ENCODE data around the gene STEAP1B. TPM values are rescaled to one million over a fixed set of nuclear protein-coding genes. Genes with fewer than 3 reads are reported as not detected.

Gene STEAP1B
- total RNA-seq, 1 experiment from 2014 or later: 0.27 TPM

- intact Hi-C loops (cut with micrococcal nuclease): no loop called here
- Histone ChIP-seq H3K4me3 (replicated peaks in 1 of 2; ENCODE audit: low read depth in 1 of 2, low read length in 2 of 2) (no peak overlapping the region), H3K27ac (ENCODE audit: low read depth, low read length) (no peak overlapping the region), H3K9me2 (ENCODE audit: insufficient read depth) (no peaks in the 10 kb centered on the region), H3K4me2 (ENCODE audit: low read length) (no peak overlapping the region), H3K4me1 (ENCODE audit: control insufficient read depth in 1 of 2, insufficient read depth in 2 of 2, low read length in 2 of 2) (no peaks in the 10 kb centered on the region; a peak in 1 of 4 replicates), H3K79me2 (ENCODE audit: insufficient read depth, low read length) (no peaks in the 10 kb centered on the region), H3K27me3 (ENCODE audit: insufficient read depth, low read length) (no peaks in the 10 kb centered on the region), H3K9ac (ENCODE audit: low read length) (no peak overlapping the region), H3K9me3 (ENCODE audit: control insufficient read depth in 1 of 2, insufficient read depth in 1 of 2, low read depth in 1 of 2, low read length in 2 of 2) (no peaks in the 10 kb centered on the region), H4K20me1 (ENCODE audit: insufficient read depth) (no peaks in the 10 kb centered on the region), H3K36me3 (ENCODE audit: control insufficient read depth in 1 of 2, insufficient read depth in 2 of 2, low read length in 2 of 2) (no peaks in the 10 kb centered on the region), H2AFZ (ENCODE audit: low read depth, low read length, poor library complexity, severe bottlenecking) (no peak overlapping the region)
- TF ChIP-seq POLR2AphosphoS5 (IDR thresholded peaks at IDR 0.05; ENCODE audit: low read depth, low read length) (no peak), ZBTB33 (IDR thresholded peaks at IDR 0.05; ENCODE audit: extremely low read depth, insufficient replicate concordance, low read length) (no peak), SIN3A (IDR thresholded peaks at IDR 0.05; ENCODE audit: low read depth) (no peak), MAX (IDR thresholded peaks at IDR 0.05) (no peak), SP1 (IDR thresholded peaks at IDR 0.05; ENCODE audit: low read depth) (no peak), TCF7L2 (IDR thresholded peaks at IDR 0.05; ENCODE audit: borderline replicate concordance, extremely low read depth, insufficient read depth, insufficient read length) (no peak), JUND (IDR thresholded peaks at IDR 0.05) (no peak)
- no TSS peak for BruUV-seq (replicated peaks)
- RAD21 ChIA-PET (ENCODE audit: low non-redundant PET in 1 of 2, low total read pairs in 2 of 2, uncharacterized antibody in 2 of 2, unreplicated experiment in 2 of 2): no interaction called here
- no peak for DNase-seq (ENCODE audit: low read depth, low spot score)
- CTCF ChIA-PET: no interaction called here
- POLR2A ChIA-PET: no interaction called here
- no peak for ATAC-seq
Observed at GRCh38 chr7:22404421-22405023, 95.5 kb downstream of the STEAP1B start.

- Histone ChIP-seq H3K4me3 (replicated peaks in 1 of 2; ENCODE audit: low read depth in 1 of 2, low read length in 2 of 2) (no peak overlapping the region), H3K36me3 (ENCODE audit: control insufficient read depth in 1 of 2, insufficient read depth in 2 of 2, low read length in 2 of 2) (no peaks in the 10 kb centered on the region), H3K9ac (ENCODE audit: low read length) (no peak overlapping the region), H3K4me2 (ENCODE audit: low read length) (no peak overlapping the region), H3K9me3 (ENCODE audit: control insufficient read depth in 1 of 2, insufficient read depth in 1 of 2, low read depth in 1 of 2, low read length in 2 of 2) (no peaks in the 10 kb centered on the region), H3K27ac (ENCODE audit: low read depth, low read length) (no peak overlapping the region), H3K27me3 (ENCODE audit: insufficient read depth, low read length) (no peaks in the 10 kb centered on the region), H4K20me1 (ENCODE audit: insufficient read depth) (no peaks in the 10 kb centered on the region), H2AFZ (ENCODE audit: low read depth, low read length, poor library complexity, severe bottlenecking) (no peak overlapping the region), H3K4me1 (ENCODE audit: control insufficient read depth in 1 of 2, insufficient read depth in 2 of 2, low read length in 2 of 2) (no peaks in the 10 kb centered on the region; a peak in 1 of 4 replicates), H3K79me2 (ENCODE audit: insufficient read depth, low read length) (no peaks in the 10 kb centered on the region), H3K9me2 (ENCODE audit: insufficient read depth) (no peaks in the 10 kb centered on the region)
- no peak for TF ChIP-seq RAD21 (IDR thresholded peaks at IDR 0.05; ENCODE audit: low read depth)
- no peak for TF ChIP-seq POLR2A (IDR thresholded peaks at IDR 0.05; ENCODE audit: borderline replicate concordance, extremely low read depth, insufficient read depth, insufficient read length)
- TF ChIP-seq EZH2phosphoT487 (IDR thresholded peaks at IDR 0.05; ENCODE audit: borderline replicate concordance): no peak
- TF ChIP-seq CBX3 (IDR thresholded peaks at IDR 0.05; ENCODE audit: low read depth): no peak
- ChIA-PET RAD21 (ENCODE audit: low non-redundant PET in 1 of 2, low total read pairs in 2 of 2, uncharacterized antibody in 2 of 2, unreplicated experiment in 2 of 2) (no interaction called here), POLR2A (no interaction called here), CTCF (no interaction called here)
- intact Hi-C loops (cut with micrococcal nuclease): no loop called here
- DNase-seq (ENCODE audit: low read depth, low spot score): no peak
- BruUV-seq (replicated peaks): no TSS peak
- no peak for ATAC-seq
Observed at GRCh38 chr7:22403344-22403743, 96.6 kb downstream of the STEAP1B start.

Measured in HCT116 (cell line).